Epithelial cell of proximal tubule (primary cell): ENCODE measurements around the gene ARSI. TPM values are rescaled to one million over a fixed set of nuclear protein-coding genes. Genes with fewer than 3 reads are reported as not detected.

Source experiments
- DNase-seq: peaks from one replicate; pipeline ENCODE4 v3.0.0-alpha.2; 2011; ENCODE audit warnings: low read depth
- H3K4me3 ChIP-seq: 2 replicates; pipeline ENCODE4 v1.5.1; 2011; ENCODE audit warnings: low read depth, mild to moderate bottlenecking, low read length
- CTCF ChIP-seq: conservative IDR thresholded peaks from 2 replicates; pipeline ENCODE4 v1.5.1; 2012; ENCODE audit warnings: low read depth, mild to moderate bottlenecking, low read length
- total RNA-seq: library from RNA; depleted of rRNA; stranded (reverse); fragments of >200 nt; gene quantifications from 2 replicates; pipeline ENCODE4 v1.2.3, GENCODE V29; 2015

Gene ARSI
- total RNA-seq, 1 donor from 2014 or later, result 5.7 TPM

- DNase-seq, result no peak
- no peak for TF ChIP-seq CTCF
- no peak overlapping the region for H3K4me3 ChIP-seq
These were observed 1.9 kb upstream of the ARSI start for GRCh38 chr5:150304481-150305081.

GRCh38 chr5:150303660-150304386 lies 1.1 kb upstream of the ARSI start:
- no peak for DNase-seq
- H3K4me3 ChIP-seq, result no peak overlapping the region
- no peak for TF ChIP-seq CTCF

GRCh38 chr5:150303070-150303615 lies 438 bp upstream of the ARSI start:
- DNase-seq, result no peak
- peak overlapping the region; percentile 53 for H3K4me3 ChIP-seq
- TF ChIP-seq CTCF, result no peak

GRCh38 chr5:150301901-150302300 lies 804 bp downstream of the ARSI start:
- no peak for TF ChIP-seq CTCF
- H3K4me3 ChIP-seq, result peak overlapping the region; percentile 53
- DNase-seq, result no peak

- H3K4me3 ChIP-seq, result no peak overlapping the region
- no peak for DNase-seq
- TF ChIP-seq CTCF, result no peak
These were observed 1.6 kb downstream of the ARSI start for GRCh38 chr5:150301170-150301505.

- DNase-seq, result no peak
- no peak overlapping the region for H3K4me3 ChIP-seq
- no peak for TF ChIP-seq CTCF
These were observed 2.1 kb downstream of the ARSI start for GRCh38 chr5:150300496-150301169.
